ENCODE measurements around the gene RPS28. TPM values are rescaled to one million over a fixed set of nuclear protein-coding genes. Genes with fewer than 3 reads are reported as not detected.
A peak's percentile ranks its signal among the peaks of the same experiment; 100 is the strongest.

The RPS28 gene
- total RNA-seq, 1 donor from 2014 or later, result 293 TPM

GRCh38 chr19:8319807-8320520, 1.3 kb upstream of the RPS28 start:
- DNase-seq (ENCODE audit: low read depth in 2 of 2), result no peak

GRCh38 chr19:8320564-8321066, 681 bp upstream of the RPS28 start:
- DNase-seq (ENCODE audit: low read depth in 2 of 2), result peak in 1 of 2 donors; percentile 25

GRCh38 chr19:8321986-8322637, 816 bp downstream of the RPS28 start:
- peak; percentile 30 to 35 for DNase-seq (ENCODE audit: low read depth in 2 of 2)

GRCh38 chr19:8322638-8322997, 1.3 kb downstream of the RPS28 start:
- DNase-seq (ENCODE audit: low read depth in 2 of 2), result no peak

- DNase-seq (ENCODE audit: low read depth in 2 of 2), result peak; percentile 36 to 82
These were observed 2.5 kb downstream of the RPS28 start for GRCh38 chr19:8323781-8324185.

GRCh38 chr19:8324186-8325050, 3.1 kb downstream of the RPS28 start:
- peak; percentile 22 to 85 for DNase-seq (ENCODE audit: low read depth in 2 of 2)

GRCh38 chr19:8325454-8325853, 4.2 kb downstream of the RPS28 start:
- DNase-seq (ENCODE audit: low read depth in 2 of 2), result no peak

GRCh38 chr19:8329996-8330395, 8.7 kb downstream of the RPS28 start:
- DNase-seq (ENCODE audit: low read depth in 2 of 2), result no peak

GRCh38 chr19:8331263-8331845, 10.1 kb downstream of the RPS28 start:
- DNase-seq (ENCODE audit: low read depth in 2 of 2), result no peak

- no peak for DNase-seq (ENCODE audit: low read depth in 2 of 2)
These were observed 11.9 kb downstream of the RPS28 start for GRCh38 chr19:8332976-8333766.

- no peak for DNase-seq (ENCODE audit: low read depth in 2 of 2)
These were observed 12.6 kb downstream of the RPS28 start for GRCh38 chr19:8333767-8334457.

- DNase-seq (ENCODE audit: low read depth in 2 of 2), result peak in 1 of 2 donors; percentile 81
These were observed 13.4 kb downstream of the RPS28 start for GRCh38 chr19:8334458-8335342.

GRCh38 chr19:8335343-8336071, 14.2 kb downstream of the RPS28 start:
- no peak for DNase-seq (ENCODE audit: low read depth in 2 of 2)

GRCh38 chr19:8336072-8336569, 14.8 kb downstream of the RPS28 start:
- DNase-seq (ENCODE audit: low read depth in 2 of 2), result peak in 1 of 2 donors; percentile 72

GRCh38 chr19:8336660-8337059, 15.4 kb downstream of the RPS28 start:
- peak in 1 of 2 donors; percentile 53 for DNase-seq (ENCODE audit: low read depth in 2 of 2)

- DNase-seq (ENCODE audit: low read depth in 2 of 2), result no peak
These were observed 16.4 kb downstream of the RPS28 start for GRCh38 chr19:8337728-8338127.

- DNase-seq (ENCODE audit: low read depth in 2 of 2), result no peak
These were observed 17.5 kb downstream of the RPS28 start for GRCh38 chr19:8338835-8339234.

Measured in lung microvascular endothelial cell (primary cell).